GM21381 (cell line): ENCODE measurements around the gene CLCN3.
"Not testable (repeated sequence)": the region's sequence is repeated elsewhere in the genome, so short reads cannot be mapped to it uniquely, and the experiment has no call there.

Experiments
- ATAC-seq: cut with Tn5 transposase; IDR thresholded peaks from one replicate; pipeline ENCODE4 v1.9.1; 2021; ENCODE audit warnings: mild to moderate bottlenecking, moderate library complexity; ENCODE audit not compliant: unreplicated experiment

The CLCN3 gene

GRCh38 chr4:169619958-169620879 lies at the start of gene CLCN3:
TSS of gene CLCN3 (plus strand) at chr4:169620578. CDS start at chr4:169635929, 15,351 bp downstream.
- ATAC-seq, result peak; percentile 96

GRCh38 chr4:169571012-169571411 lies 49.4 kb upstream of the CLCN3 start:
- not testable (repeated sequence) for ATAC-seq

DNA sequence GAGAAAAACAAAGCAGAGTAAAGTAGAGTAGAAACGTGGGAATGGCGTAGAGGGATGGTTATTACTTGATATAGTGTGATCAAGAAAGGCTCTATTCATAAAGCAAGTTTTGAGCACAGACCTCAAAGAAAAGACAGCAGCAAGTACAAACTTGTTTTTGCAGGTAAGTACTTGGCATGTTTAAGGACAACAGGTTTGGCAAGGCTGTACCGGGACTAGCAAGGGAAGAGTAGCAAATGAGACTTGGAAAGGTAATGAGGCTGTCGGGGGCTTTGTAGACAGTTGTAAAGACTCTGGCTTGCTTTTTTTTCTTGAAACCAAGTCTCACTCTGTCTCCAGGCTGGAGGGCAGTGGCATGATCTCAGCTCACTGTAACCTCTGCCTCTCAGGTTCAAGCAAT lies 48.9 kb upstream of the CLCN3 start:
- no peak for ATAC-seq

GRCh38 chr4:169573889-169574288 lies 46.5 kb upstream of the CLCN3 start:
- ATAC-seq, result no peak

DNA sequence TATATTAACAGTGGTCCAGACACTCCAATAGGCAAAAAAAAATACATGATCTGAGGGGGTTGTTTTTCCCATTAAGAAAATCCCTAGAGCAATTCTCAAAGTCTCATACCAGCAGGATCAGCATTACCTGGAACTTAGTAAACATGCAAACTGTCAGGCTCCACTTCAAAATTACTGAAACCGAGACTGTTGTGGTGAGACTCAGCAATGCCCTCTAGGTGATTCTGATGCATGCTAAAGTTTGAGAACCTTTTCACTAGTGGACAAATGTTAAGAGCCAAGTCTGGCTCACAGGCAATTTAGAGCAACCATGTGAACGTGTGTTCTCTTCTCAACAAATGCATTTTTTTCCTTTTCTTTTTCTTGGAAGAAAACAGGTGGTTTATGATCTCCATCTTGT lies 38.2 kb upstream of the CLCN3 start:
- peak; percentile 88 for ATAC-seq

- ATAC-seq, result no peak
These were observed 37.7 kb upstream of the CLCN3 start for GRCh38 chr4:169582706-169583105.

- no peak for ATAC-seq
These were observed 36.8 kb upstream of the CLCN3 start for GRCh38 chr4:169583563-169583962.

DNA sequence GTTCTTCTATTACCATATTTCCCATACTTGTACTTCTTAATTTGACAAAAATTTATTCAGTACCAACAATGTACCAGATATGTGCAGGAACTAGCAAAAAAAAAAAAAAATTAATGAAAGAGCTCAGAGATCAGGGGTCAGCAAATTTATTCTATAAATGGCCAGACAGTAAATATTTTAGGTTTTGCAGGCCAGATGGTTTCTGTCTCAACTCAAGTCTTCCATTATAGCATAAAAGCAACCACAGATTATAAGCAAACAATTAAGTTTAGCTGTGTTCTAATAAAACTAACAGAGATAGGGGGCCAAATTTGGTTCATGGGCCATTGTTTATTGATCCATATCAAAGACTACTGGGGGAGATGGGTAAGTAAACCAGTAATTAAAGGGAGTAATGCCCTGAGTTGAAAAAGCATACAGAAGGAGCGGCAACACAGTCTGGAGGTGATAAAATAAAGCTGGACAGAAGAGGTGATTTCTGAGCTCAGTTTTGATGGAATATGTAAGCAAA lies 27.3 kb upstream of the CLCN3 start:
- ATAC-seq, result no peak

GRCh38 chr4:169594560-169595195 lies 25.7 kb upstream of the CLCN3 start:
- ATAC-seq, result no peak

DNA sequence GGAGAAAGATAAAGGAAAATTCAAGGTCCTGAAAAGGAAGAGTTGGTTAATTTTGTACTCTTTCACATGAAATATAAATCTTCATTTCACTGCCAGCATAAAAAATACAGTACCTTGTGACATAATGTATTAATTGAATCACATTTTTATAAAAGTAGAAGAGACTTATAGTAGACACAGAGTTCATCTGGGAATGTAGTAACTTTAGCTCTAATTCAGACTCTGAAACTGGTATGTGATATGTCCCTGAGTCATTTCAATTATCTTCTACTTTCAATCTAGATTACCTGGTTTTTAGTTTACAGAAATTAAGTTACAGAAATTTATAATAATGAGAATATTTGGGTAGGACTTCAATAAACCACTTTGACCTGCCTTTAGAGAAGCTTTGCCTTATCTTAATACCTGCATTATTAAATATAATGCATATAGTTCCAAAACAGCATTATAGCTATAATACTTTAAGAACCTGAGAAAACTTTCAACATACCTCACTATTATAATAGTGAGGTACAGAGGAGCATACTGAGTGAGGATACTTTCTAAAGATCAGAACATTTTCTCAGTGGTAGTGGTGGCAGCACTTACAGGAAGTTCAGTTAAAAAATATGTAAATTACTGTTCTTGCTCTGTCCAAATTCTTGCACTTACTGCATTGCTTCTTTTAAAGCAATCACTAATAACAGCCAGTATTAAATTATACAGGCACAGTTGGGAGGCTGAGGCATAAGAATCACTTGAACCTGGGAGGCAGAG lies 19.2 kb upstream of the CLCN3 start:
- ATAC-seq, result peak; percentile 59

GRCh38 chr4:169603312-169603711 lies 17.1 kb upstream of the CLCN3 start:
- ATAC-seq, result no peak

GRCh38 chr4:169604131-169604900 lies 16.1 kb upstream of the CLCN3 start:
- ATAC-seq, result peak; percentile 78

DNA sequence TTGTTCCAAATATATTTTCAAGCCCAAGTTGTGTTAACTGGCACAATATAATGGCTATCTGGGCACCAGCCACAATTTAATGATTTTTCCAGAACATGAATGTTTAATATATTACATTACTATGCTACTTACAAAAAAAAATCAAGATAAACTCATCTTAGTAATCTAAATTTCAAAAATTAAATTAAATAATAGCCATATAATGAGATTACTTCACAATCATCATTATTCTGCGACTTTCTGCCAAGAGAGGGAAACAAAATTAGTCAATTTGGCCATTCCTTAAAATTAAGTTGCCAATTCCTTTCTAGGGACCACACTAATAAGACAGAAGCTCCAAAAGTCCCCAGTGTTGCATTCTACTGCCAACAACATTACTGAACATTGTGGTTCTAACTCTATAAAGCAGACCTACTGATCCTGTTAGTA lies 15.5 kb upstream of the CLCN3 start:
- no peak for ATAC-seq

DNA sequence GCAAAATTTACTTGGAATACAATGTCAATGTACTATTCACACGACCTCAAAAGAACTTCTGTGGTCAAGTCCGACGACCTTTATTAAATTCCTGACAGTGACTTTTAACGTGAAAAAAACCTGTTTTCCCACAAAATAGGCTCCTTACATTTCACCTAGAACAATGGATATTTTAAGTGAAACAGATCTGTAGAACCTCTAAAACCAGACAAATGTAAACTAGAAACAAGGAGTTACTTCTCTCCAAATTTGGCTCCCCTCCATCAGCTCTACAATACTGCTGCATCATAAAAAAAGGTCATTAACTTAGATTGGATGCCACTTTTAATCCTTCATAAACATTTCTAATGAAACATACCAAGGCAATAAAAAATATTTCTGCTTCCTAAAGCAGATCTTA lies 9.2 kb upstream of the CLCN3 start:
- no peak for ATAC-seq

DNA sequence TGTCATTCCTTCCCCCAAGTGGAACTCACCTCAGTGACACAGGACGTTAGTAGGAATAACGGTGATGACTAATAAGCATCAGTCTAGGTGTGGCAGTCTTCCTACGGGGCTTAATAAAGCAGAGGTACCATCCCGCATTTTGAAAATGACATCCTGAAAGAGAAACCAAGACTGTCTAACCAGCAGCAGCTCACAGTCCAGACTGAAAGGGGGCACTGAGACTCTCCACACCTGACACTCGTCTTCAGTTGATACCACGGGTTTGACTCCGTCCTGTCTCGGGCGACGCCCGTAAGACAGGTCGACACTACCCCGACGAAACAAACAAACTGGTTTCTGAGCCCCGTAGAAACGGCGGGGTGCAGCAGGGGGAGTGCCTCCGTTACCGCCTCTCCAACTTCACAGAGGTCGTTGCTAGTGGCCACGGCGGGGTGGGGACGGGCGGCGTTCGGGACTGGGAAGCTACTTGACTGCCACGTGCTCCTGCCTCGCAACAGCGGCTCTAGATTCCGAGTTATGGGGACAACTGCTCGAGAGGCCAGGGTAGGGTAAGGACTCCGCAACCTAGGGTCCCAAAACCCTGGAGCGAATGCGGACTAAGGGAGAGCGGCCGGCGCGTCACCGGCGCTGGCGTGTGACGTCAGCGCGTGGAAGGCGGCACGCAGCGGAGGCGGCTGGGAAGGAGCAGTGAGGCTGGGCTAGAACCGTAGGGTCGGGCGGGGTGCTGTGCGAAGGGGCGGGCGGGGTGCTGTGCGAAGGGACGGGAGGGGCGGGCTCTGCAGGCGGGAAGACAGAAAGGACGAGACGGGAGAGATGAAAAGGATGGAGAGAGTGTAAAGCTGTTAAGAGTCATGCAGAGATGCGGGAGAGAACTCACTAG lies 8.1 kb upstream of the CLCN3 start, which contains the start of gene NEK1:
Gene NEK1 (minus strand): TSS at position 593 of the 880 bp plus-strand sequence. CDS start 9,953 bp downstream, outside the sequence.
- ATAC-seq, result peak; percentile 93

GRCh38 chr4:169612871-169613859 lies 7.2 kb upstream of the CLCN3 start:
- ATAC-seq, result peak; percentile 38

- ATAC-seq, result no peak
These were observed 4.8 kb upstream of the CLCN3 start for GRCh38 chr4:169615467-169616106.

GRCh38 chr4:169616846-169617245 lies 3.5 kb upstream of the CLCN3 start:
- no peak for ATAC-seq
